ENCODE measurements around the gene TNIP2.
A peak's percentile ranks its signal among the peaks of the same experiment; 100 is the strongest.

The TNIP2 gene

GRCh38 chr4:2755821-2756690 is at the start of gene TNIP2:
TSS of gene TNIP2 (minus strand) at chr4:2756336. CDS start at chr4:2756289, 47 bp downstream.
- DNase-seq, result peak in 12 of 14 donors; percentile 36 to 86 (median 55)

GRCh38 chr4:2804973-2805501 is 48.9 kb upstream of the TNIP2 start:
- DNase-seq, result no peak

- DNase-seq, result no peak
Observed at GRCh38 chr4:2804449-2804972, 48.4 kb upstream of the TNIP2 start.

- DNase-seq, result no peak
Observed at GRCh38 chr4:2803624-2804448, 47.7 kb upstream of the TNIP2 start.

- no peak for DNase-seq
Observed at GRCh38 chr4:2802618-2803531, 46.7 kb upstream of the TNIP2 start.

GRCh38 chr4:2800691-2801596 is 44.8 kb upstream of the TNIP2 start:
- peak in 13 of 14 donors; percentile 37 to 97 (median 72) for DNase-seq

- DNase-seq, result peak in 5 of 14 donors; percentile 13 to 77 (median 53)
Observed at GRCh38 chr4:2799971-2800690, 44.0 kb upstream of the TNIP2 start.

GRCh38 chr4:2799224-2799911 is 43.2 kb upstream of the TNIP2 start:
- no peak for DNase-seq

GRCh38 chr4:2798399-2799223 is 42.5 kb upstream of the TNIP2 start:
- peak in 6 of 14 donors; percentile 26 to 69 (median 58) for DNase-seq

GRCh38 chr4:2797545-2798305 is 41.6 kb upstream of the TNIP2 start:
- DNase-seq, result no peak

- DNase-seq, result no peak
Observed at GRCh38 chr4:2796849-2797544, 40.9 kb upstream of the TNIP2 start.

- peak in 2 of 14 donors; percentile 35 to 73 for DNase-seq
Observed at GRCh38 chr4:2795893-2796848, 40.0 kb upstream of the TNIP2 start.

GRCh38 chr4:2795300-2795892 is 39.3 kb upstream of the TNIP2 start:
- DNase-seq, result no peak

- DNase-seq, result peak in 10 of 14 donors; percentile 28 to 79 (median 56)
Observed at GRCh38 chr4:2794486-2795299, 38.6 kb upstream of the TNIP2 start.
